Thyroid gland (tissue), 4 donors: ENCODE data around the gene COA5. TPM values are rescaled to one million over a fixed set of nuclear protein-coding genes. Genes with fewer than 3 reads are reported as not detected.

Experiments used
- DNase-seq, 2 donors: peaks; one replicate each; pipeline ENCODE4 v3.0.0-alpha.2; 2019
- H3K27ac ChIP-seq, 3 donors: fragments of 200-600 bp; sonication (generic); 1 replicate in 2 of 3; 2 replicates in 1 of 3; pipeline ENCODE4 v1.5.1; 2016 to 2019; ENCODE audit warnings: mild to moderate bottlenecking in 1 of 3, moderate library complexity in 1 of 3
- H3K27me3 ChIP-seq: fragments of 200-600 bp; sonication (generic); one replicate; pipeline ENCODE4 v1.5.1; 2019
- H3K36me3 ChIP-seq, 2 donors: fragments of 200-600 bp; sonication (generic); one replicate each; pipeline ENCODE4 v1.5.1; 2016 to 2019
- H3K4me1 ChIP-seq, 2 donors: fragments of 200-600 bp; sonication (generic); one replicate each; pipeline ENCODE4 v1.5.1; 2017 to 2019
- H3K4me3 ChIP-seq, 3 donors: fragments of 200-600 bp; sonication (generic); replicated peaks in 1 of 3; 1 replicate in 2 of 3; 2 replicates in 1 of 3; pipeline ENCODE4 v1.5.1; 2016; ENCODE audit warnings: mild to moderate bottlenecking in 1 of 3
- H3K9me3 ChIP-seq: fragments of 200-600 bp; sonication (generic); one replicate; pipeline ENCODE4 v1.5.1; 2017
- POLR2A ChIP-seq, 2 donors: fragments of 450-650 bp; IDR thresholded peaks; one replicate each; pipeline ENCODE4 v1.6.1; 2017; ENCODE audit warnings: antibody characterized with exemption in 2 of 2, mild to moderate bottlenecking in 2 of 2, moderate library complexity in 1 of 2
- WGBS, 2 donors: methylation state at CpG; one replicate each; pipeline ENCODE4 v1.1.5; 2017; 5-methylcytosine and 5-hydroxymethylcytosine counted together
- intact Hi-C: fragments of 100-400 bp; cut with DNase I; formaldehyde crosslinking; loops from one replicate; pipeline ENCODE4 v1.15.1; 2023
- total RNA-seq, 4 donors: library from RNA; depleted of rRNA; stranded (reverse); fragments of >200 nt; gene quantifications; one replicate each; pipeline ENCODE4 v1.2.3, GENCODE V29; 2016
- TF ChIP-seq, protein P1 (sequence below), 6 experiments: fragments of 200-600 bp in 3 of 6; fragments of 450-650 bp in 3 of 6; sonication (generic) in 3 of 6; IDR thresholded peaks; one replicate each; pipeline ENCODE4 v1.5.1; 2016 to 2019; ENCODE audit warnings: antibody characterized with exemption in 6 of 6, mild to moderate bottlenecking in 2 of 6, inconsistent platforms in 1 of 6, moderate library complexity in 1 of 6

Gene COA5
- total RNA-seq, 4 donors from 2014 or later: 51.5 to 68.3 (median 55.1) TPM

GRCh38 chr2:98637401-98638147 lies 29.3 kb upstream of the COA5 start:
- TF ChIP-seq, protein P1, sequence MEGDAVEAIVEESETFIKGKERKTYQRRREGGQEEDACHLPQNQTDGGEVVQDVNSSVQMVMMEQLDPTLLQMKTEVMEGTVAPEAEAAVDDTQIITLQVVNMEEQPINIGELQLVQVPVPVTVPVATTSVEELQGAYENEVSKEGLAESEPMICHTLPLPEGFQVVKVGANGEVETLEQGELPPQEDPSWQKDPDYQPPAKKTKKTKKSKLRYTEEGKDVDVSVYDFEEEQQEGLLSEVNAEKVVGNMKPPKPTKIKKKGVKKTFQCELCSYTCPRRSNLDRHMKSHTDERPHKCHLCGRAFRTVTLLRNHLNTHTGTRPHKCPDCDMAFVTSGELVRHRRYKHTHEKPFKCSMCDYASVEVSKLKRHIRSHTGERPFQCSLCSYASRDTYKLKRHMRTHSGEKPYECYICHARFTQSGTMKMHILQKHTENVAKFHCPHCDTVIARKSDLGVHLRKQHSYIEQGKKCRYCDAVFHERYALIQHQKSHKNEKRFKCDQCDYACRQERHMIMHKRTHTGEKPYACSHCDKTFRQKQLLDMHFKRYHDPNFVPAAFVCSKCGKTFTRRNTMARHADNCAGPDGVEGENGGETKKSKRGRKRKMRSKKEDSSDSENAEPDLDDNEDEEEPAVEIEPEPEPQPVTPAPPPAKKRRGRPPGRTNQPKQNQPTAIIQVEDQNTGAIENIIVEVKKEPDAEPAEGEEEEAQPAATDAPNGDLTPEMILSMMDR (IDR thresholded peaks at IDR 0.05): no peak
- no peak for TF ChIP-seq POLR2A (IDR thresholded peaks at IDR 0.05)
- 85 to 87% methylated on average over 10 of the region's 10 CpGs for WGBS, 2 donors
- H3K27ac ChIP-seq: no peak overlapping the region
- intact Hi-C loops: no loop called here
- no peaks in the 10 kb centered on the region for H3K27me3 ChIP-seq
- no peak overlapping the region for H3K4me3 ChIP-seq
- no peaks in the 10 kb centered on the region for H3K9me3 ChIP-seq
- DNase-seq: no peak
- H3K36me3 ChIP-seq: peaks cover 0 to 3% of the 10 kb centered on the region in 2 donors
- H3K4me1 ChIP-seq: no peaks in the 10 kb centered on the region

GRCh38 chr2:98634406-98635092 lies 26.2 kb upstream of the COA5 start:
- TF ChIP-seq POLR2A (IDR thresholded peaks at IDR 0.05): no peak
- TF ChIP-seq, protein P1 (IDR thresholded peaks at IDR 0.05): peak in 1 of 6 experiments; percentile 2
- intact Hi-C loops: no loop called here
- no peak for DNase-seq
- Histone ChIP-seq H3K9me3 (no peaks in the 10 kb centered on the region), H3K36me3 (peaks cover 0 to 3% of the 10 kb centered on the region in 2 donors), H3K27me3 (no peaks in the 10 kb centered on the region), H3K27ac (no peak overlapping the region), H3K4me3 (no peak overlapping the region), H3K4me1 (no peaks in the 10 kb centered on the region)
- WGBS, 2 donors: 75 to 77% methylated on average over 9 of the region's 9 CpGs

DNA sequence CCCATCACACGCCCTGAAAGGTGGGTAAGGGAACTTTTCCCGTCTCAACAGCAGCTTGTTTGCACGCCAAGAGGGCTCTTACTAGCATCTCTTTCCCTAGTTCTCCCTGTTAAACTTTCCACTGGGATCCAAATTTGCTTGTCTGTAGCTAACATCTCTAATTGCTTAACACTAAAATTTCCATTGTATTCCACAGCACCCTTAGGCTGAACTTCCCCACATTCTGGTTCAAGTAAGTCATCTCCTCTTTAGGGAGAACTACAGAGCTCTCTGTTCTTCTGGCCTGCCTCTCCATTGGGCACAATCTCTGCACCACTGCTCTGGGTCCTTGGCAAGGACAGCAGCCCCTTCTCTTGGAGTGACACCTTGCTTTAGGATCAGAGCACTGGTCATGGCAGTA lies 24.0 kb upstream of the COA5 start:
- TF ChIP-seq POLR2A (IDR thresholded peaks at IDR 0.05): no peak
- TF ChIP-seq, protein P1 (IDR thresholded peaks at IDR 0.05): no peak
- Histone ChIP-seq H3K27me3 (no peaks in the 10 kb centered on the region), H3K36me3 (peaks cover 0 to 3% of the 10 kb centered on the region in 2 donors), H3K4me1 (no peaks in the 10 kb centered on the region), H3K9me3 (no peaks in the 10 kb centered on the region), H3K27ac (no peak overlapping the region), H3K4me3 (no peak overlapping the region)
- intact Hi-C loops: no loop called here
- no peak for DNase-seq
- 89 to 90% methylated on average over 3 of the region's 3 CpGs for WGBS, 2 donors

DNA sequence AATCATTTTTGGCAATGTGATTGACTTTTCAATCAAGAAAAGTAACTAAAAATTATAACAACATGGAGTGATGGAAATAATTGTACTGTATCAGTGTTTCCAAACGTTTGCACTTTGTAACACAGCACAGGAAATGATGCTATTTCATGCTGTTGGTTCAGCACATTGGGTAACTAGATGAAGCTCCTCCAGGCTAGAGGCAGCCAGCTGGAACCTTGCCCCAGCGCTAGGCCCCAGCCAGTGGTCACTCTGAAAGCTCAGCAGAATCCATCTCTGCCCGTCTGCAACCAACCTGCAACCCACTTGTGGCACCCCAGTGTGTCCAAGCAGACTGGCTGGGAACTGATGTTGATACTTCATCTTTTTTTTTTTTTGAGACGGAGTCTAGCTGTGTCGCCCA lies 15.3 kb upstream of the COA5 start:
- Histone ChIP-seq H3K9me3 (no peaks in the 10 kb centered on the region), H3K4me1 (no peaks in the 10 kb centered on the region), H3K36me3 (peaks cover 6 to 8% of the 10 kb centered on the region in 2 donors), H3K27me3 (no peaks in the 10 kb centered on the region), H3K27ac (no peak overlapping the region), H3K4me3 (no peak overlapping the region)
- DNase-seq: peak; percentile 22 to 35
- intact Hi-C loops: no loop called here
- 61 to 69% methylated on average over 5 of the region's 5 CpGs for WGBS, 2 donors
- TF ChIP-seq POLR2A (IDR thresholded peaks at IDR 0.05): no peak
- TF ChIP-seq, protein P1 (IDR thresholded peaks at IDR 0.05): no peak

GRCh38 chr2:98617149-98617548 lies 8.8 kb upstream of the COA5 start:
- peaks cover 19 to 53% of the 10 kb centered on the region in 2 donors for H3K36me3 ChIP-seq
- no peaks in the 10 kb centered on the region for H3K9me3 ChIP-seq
- no peaks in the 10 kb centered on the region for H3K4me1 ChIP-seq
- WGBS, 2 donors: 55 to 60% methylated on average over 5 of the region's 5 CpGs
- TF ChIP-seq, protein P1 (IDR thresholded peaks at IDR 0.05): no peak
- no peak for TF ChIP-seq POLR2A (IDR thresholded peaks at IDR 0.05)
- intact Hi-C loops: no loop called here
- no peaks in the 10 kb centered on the region for H3K27me3 ChIP-seq
- no peak overlapping the region for H3K4me3 ChIP-seq
- DNase-seq: no peak
- H3K27ac ChIP-seq: no peak overlapping the region
